WERI-Rb-1 (cell line): ENCODE data around the gene DRD1.
"Not testable (repeated sequence)": the region's sequence is repeated elsewhere in the genome, so short reads cannot be mapped to it uniquely, and the experiment has no call there.

Experiments used
- DNase-seq: peaks from one replicate; pipeline ENCODE4 v3.0.0-alpha.2; 2020
- H3K27ac ChIP-seq: fragments of 250-450 bp; sonication (Bioruptor Pico); 2 replicates; pipeline ENCODE4 v1.5.1; 2020; ENCODE audit warnings: mild to moderate bottlenecking, moderate library complexity
- H3K27me3 ChIP-seq: fragments of 250-450 bp; sonication (Bioruptor Pico); 2 replicates; pipeline ENCODE4 v1.5.1; 2021; ENCODE audit warnings: mild to moderate bottlenecking, low read depth, moderate library complexity; ENCODE audit not compliant: insufficient read depth, severe bottlenecking
- H3K36me3 ChIP-seq: fragments of 250-450 bp; sonication (Bioruptor Pico); 2 replicates; pipeline ENCODE4 v1.5.1; 2020; ENCODE audit warnings: mild to moderate bottlenecking, moderate library complexity
- H3K4me3 ChIP-seq: 2 replicates; pipeline ENCODE4 v1.5.1; 2011; ENCODE audit warnings: low read depth, mild to moderate bottlenecking, control low read depth, low read length
- H3K9me3 ChIP-seq: fragments of 250-450 bp; sonication (Bioruptor Pico); 2 replicates; pipeline ENCODE4 v1.5.1; 2021; ENCODE audit warnings: mild to moderate bottlenecking, moderate library complexity; ENCODE audit not compliant: severe bottlenecking
- TF ChIP-seq, protein P1 (sequence below): IDR thresholded peaks from 2 replicates; pipeline ENCODE4 v1.5.1; 2011; ENCODE audit warnings: low read depth, mild to moderate bottlenecking, control low read depth, inconsistent platforms, low read length

The DRD1 gene

GRCh38 chr5:175452166-175452565, 8.2 kb upstream of the DRD1 start:
- no peak for DNase-seq
- TF ChIP-seq, protein P1, sequence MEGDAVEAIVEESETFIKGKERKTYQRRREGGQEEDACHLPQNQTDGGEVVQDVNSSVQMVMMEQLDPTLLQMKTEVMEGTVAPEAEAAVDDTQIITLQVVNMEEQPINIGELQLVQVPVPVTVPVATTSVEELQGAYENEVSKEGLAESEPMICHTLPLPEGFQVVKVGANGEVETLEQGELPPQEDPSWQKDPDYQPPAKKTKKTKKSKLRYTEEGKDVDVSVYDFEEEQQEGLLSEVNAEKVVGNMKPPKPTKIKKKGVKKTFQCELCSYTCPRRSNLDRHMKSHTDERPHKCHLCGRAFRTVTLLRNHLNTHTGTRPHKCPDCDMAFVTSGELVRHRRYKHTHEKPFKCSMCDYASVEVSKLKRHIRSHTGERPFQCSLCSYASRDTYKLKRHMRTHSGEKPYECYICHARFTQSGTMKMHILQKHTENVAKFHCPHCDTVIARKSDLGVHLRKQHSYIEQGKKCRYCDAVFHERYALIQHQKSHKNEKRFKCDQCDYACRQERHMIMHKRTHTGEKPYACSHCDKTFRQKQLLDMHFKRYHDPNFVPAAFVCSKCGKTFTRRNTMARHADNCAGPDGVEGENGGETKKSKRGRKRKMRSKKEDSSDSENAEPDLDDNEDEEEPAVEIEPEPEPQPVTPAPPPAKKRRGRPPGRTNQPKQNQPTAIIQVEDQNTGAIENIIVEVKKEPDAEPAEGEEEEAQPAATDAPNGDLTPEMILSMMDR: no peak

GRCh38 chr5:175448276-175448675, 4.3 kb upstream of the DRD1 start:
- no peaks in the 10 kb centered on the region for H3K36me3 ChIP-seq
- TF ChIP-seq, protein P1: no peak
- H3K9me3 ChIP-seq: no peaks in the 10 kb centered on the region
- H3K27ac ChIP-seq: no peak overlapping the region
- no peak overlapping the region for H3K4me3 ChIP-seq
- DNase-seq: no peak
- H3K27me3 ChIP-seq: peaks cover 96% of the 10 kb centered on the region

More at GRCh38 chr5:175452166-175452565, 8.2 kb upstream of the DRD1 start:
- Histone ChIP-seq H3K4me3 (no peak overlapping the region), H3K27ac (no peak overlapping the region), H3K27me3 (peaks cover 95% of the 10 kb centered on the region), H3K9me3 (no peaks in the 10 kb centered on the region), H3K36me3 (no peaks in the 10 kb centered on the region)

- Histone ChIP-seq H3K36me3 (no peaks in the 10 kb centered on the region), H3K4me3 (no peak overlapping the region), H3K27ac (no peak overlapping the region), H3K27me3 (peaks cover 97% of the 10 kb centered on the region), H3K9me3 (no peaks in the 10 kb centered on the region)
- TF ChIP-seq, protein P1: no peak
- DNase-seq: no peak
Observed at GRCh38 chr5:175447571-175447970, 3.6 kb upstream of the DRD1 start.

DNA sequence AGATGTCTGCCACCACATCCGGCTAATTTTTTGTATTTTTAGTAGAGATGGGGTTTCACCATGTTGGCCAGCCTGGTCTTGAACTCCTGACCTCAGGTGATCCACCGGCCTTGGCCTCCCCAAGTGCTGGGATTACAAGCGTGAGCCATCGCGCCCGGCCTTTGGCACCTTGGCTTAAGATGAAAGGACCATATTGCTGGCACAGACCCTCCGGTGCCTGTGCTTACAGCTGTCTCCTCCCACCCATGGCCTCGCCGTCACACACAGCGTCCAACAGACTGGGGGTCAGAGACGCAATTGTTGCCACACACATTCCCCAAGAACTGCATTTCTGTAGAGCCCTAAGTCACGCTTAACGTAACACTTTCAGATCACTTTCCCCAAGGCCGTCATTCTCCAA, 2.4 kb upstream of the DRD1 start:
- DNase-seq, H3K36me3 ChIP-seq, H3K27ac ChIP-seq, H3K9me3 ChIP-seq, H3K4me3 ChIP-seq: not testable (repeated sequence)
- peaks cover 97% of the 10 kb centered on the region for H3K27me3 ChIP-seq

GRCh38 chr5:175444905-175445456, 999 bp upstream of the DRD1 start:
- H3K36me3 ChIP-seq: no peaks in the 10 kb centered on the region
- TF ChIP-seq, protein P1: no peak
- H3K9me3 ChIP-seq: no peaks in the 10 kb centered on the region
- DNase-seq: no peak
- no peak overlapping the region for H3K4me3 ChIP-seq
- no peak overlapping the region for H3K27ac ChIP-seq
- peaks cover 97% of the 10 kb centered on the region for H3K27me3 ChIP-seq

- no peak overlapping the region for H3K4me3 ChIP-seq
Observed at GRCh38 chr5:175443514-175444059, 395 bp downstream of the DRD1 start.

More at GRCh38 chr5:175443514-175444059, 395 bp downstream of the DRD1 start:
- TF ChIP-seq, protein P1: no peak
- H3K36me3 ChIP-seq: no peaks in the 10 kb centered on the region
- no peak for DNase-seq
- H3K27me3 ChIP-seq: peaks cover 96% of the 10 kb centered on the region
- no peaks in the 10 kb centered on the region for H3K9me3 ChIP-seq
- H3K27ac ChIP-seq: no peak overlapping the region
